ENCODE results near the gene AIF1L.

Gene AIF1L

GRCh38 chr9:131103535-131103934 is 7.2 kb downstream of the AIF1L start:
- no peak overlapping the region for H2AK5ac ChIP-seq (ENCODE audit: low read length)
- no peak overlapping the region for H3K56ac ChIP-seq (ENCODE audit: low read length)
- no CpG with 5 or more reads among the region's 3 CpGs for WGBS (ENCODE audit: extremely low coverage, insufficient coverage, low lambda C conversion rate)
- H3K36me3 ChIP-seq (ENCODE audit: control insufficient read depth, insufficient read depth, low read length) = peaks cover 4% of the 10 kb centered on the region
- H2BK15ac ChIP-seq (replicated peaks; ENCODE audit: low read depth) = no peak overlapping the region
- H3K9ac ChIP-seq (ENCODE audit: low read length) = no peak overlapping the region
- H3K18ac ChIP-seq (ENCODE audit: low read length) = no peak overlapping the region
- H3K23ac ChIP-seq (ENCODE audit: low read length) = no peak overlapping the region
- H2BK120ac ChIP-seq (ENCODE audit: low read depth, low read length) = no peak overlapping the region
- peaks cover 3% of the 10 kb centered on the region for H3K4me1 ChIP-seq (ENCODE audit: control insufficient read depth, low read depth, low read length)
- peaks cover 3% of the 10 kb centered on the region for H3K79me1 ChIP-seq (ENCODE audit: low read length)
- H2BK5ac ChIP-seq (ENCODE audit: low read length) = no peak overlapping the region
- DNase-seq = no peak
- no peak overlapping the region for H3K27ac ChIP-seq (ENCODE audit: low read depth, low read length)
- H4K8ac ChIP-seq (ENCODE audit: low read depth, low read length) = no peak overlapping the region
- H3K4ac ChIP-seq (ENCODE audit: low read depth, low read length) = no peak overlapping the region
- H4K5ac ChIP-seq (ENCODE audit: low read length) = no peak overlapping the region
- no peak overlapping the region for H3K4me2 ChIP-seq (ENCODE audit: low read length)
- no peaks in the 10 kb centered on the region for H3K27me3 ChIP-seq (ENCODE audit: insufficient read depth, low read length, poor library complexity)
- no peaks in the 10 kb centered on the region for H3K79me2 ChIP-seq (ENCODE audit: control insufficient read depth, insufficient read depth, low read length)
- H3K4me3 ChIP-seq (ENCODE audit: low read length) = no peak overlapping the region

DNA sequence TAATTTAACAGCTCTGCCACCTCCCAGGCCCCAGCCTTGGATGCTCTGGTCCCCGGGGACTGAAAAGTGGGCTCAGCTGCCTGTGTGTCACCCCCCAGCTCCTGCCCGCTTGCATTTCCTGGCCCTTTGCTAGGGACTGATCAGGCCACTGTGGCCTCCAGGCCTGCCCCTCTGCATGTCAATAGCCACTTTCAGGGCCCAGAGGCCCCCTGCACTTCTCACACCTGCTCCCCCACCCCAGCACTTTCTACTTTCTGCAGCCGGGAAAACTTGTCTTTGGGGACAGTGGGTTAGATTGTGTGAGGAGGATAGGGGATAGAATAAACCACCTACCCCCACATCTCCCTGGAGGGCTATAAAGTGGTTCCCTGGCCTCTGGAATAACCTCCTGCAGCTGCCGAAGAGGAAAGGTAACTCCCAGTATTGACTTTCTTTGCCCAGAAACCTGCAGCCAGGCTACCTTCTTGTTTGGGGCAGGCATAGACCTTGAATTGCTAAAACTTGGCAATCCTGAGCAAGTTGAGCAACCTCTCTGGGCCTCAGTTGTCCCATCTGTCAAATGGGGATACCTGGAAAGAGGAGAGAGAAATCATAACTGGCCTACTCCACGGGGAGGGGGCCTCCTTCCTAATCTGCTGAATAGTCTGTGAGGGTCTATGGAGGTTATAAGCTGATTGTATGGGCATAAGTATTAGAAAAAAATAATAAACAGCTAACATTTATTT is 7.8 kb downstream of the AIF1L start:
- Histone ChIP-seq H3K4ac (ENCODE audit: low read depth, low read length) (no peak overlapping the region), H3K27ac (ENCODE audit: low read depth, low read length) (no peak overlapping the region), H3K4me2 (ENCODE audit: low read length) (no peak overlapping the region), H2BK120ac (ENCODE audit: low read depth, low read length) (no peak overlapping the region), H3K9ac (ENCODE audit: low read length) (no peak overlapping the region), H2BK5ac (ENCODE audit: low read length) (no peak overlapping the region), H3K4me3 (ENCODE audit: low read length) (no peak overlapping the region), H4K8ac (ENCODE audit: low read depth, low read length) (no peak overlapping the region), H4K5ac (ENCODE audit: low read length) (no peak overlapping the region), H3K27me3 (ENCODE audit: insufficient read depth, low read length, poor library complexity) (no peaks in the 10 kb centered on the region), H2AK5ac (ENCODE audit: low read length) (no peak overlapping the region), H2BK15ac (replicated peaks; ENCODE audit: low read depth) (no peak overlapping the region), H3K18ac (ENCODE audit: low read length) (no peak overlapping the region), H3K79me1 (ENCODE audit: low read length) (peaks cover 3% of the 10 kb centered on the region), H3K36me3 (ENCODE audit: control insufficient read depth, insufficient read depth, low read length) (peaks cover 4% of the 10 kb centered on the region), H3K23ac (ENCODE audit: low read length) (no peak overlapping the region), H3K4me1 (ENCODE audit: control insufficient read depth, low read depth, low read length) (peaks cover 2% of the 10 kb centered on the region), H3K79me2 (ENCODE audit: control insufficient read depth, insufficient read depth, low read length) (no peaks in the 10 kb centered on the region), H3K56ac (ENCODE audit: low read length) (no peak overlapping the region)
- no peak for DNase-seq
- no CpG with 5 or more reads among the region's 5 CpGs for whole genome bisulfite sequencing (ENCODE audit: extremely low coverage, insufficient coverage, low lambda C conversion rate)

DNA sequence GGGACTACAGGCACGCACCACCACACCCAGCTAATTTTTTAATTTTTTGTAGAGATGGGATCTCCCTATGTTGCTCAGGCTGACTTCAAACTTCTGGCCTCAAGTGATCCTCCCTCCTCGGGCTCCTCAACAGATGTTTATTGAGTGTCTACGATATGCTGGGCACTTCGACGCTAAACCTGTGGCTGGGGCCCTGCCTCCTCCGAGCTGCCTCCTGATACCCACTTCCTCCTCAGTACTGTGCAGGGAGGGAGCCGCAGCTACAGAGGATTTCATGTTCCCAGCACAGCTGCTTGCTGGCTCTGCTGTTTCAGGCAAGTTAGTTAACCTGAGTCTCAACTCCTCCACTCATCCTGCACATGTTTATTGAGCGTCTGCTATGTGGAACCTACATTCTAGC is 9.6 kb downstream of the AIF1L start:
- Histone ChIP-seq H3K27me3 (ENCODE audit: insufficient read depth, low read length, poor library complexity) (no peaks in the 10 kb centered on the region), H3K79me1 (ENCODE audit: low read length) (no peaks in the 10 kb centered on the region), H2BK5ac (ENCODE audit: low read length) (no peak overlapping the region), H3K4me1 (ENCODE audit: control insufficient read depth, low read depth, low read length) (no peaks in the 10 kb centered on the region), H2BK15ac (replicated peaks; ENCODE audit: low read depth) (no peak overlapping the region), H3K23ac (ENCODE audit: low read length) (no peak overlapping the region), H3K4me3 (ENCODE audit: low read length) (no peak overlapping the region), H3K4ac (ENCODE audit: low read depth, low read length) (no peak overlapping the region), H4K8ac (ENCODE audit: low read depth, low read length) (no peak overlapping the region), H3K56ac (ENCODE audit: low read length) (no peak overlapping the region), H3K18ac (ENCODE audit: low read length) (no peak overlapping the region), H2AK5ac (ENCODE audit: low read length) (no peak overlapping the region), H3K27ac (ENCODE audit: low read depth, low read length) (no peak overlapping the region), H3K4me2 (ENCODE audit: low read length) (no peak overlapping the region), H4K5ac (ENCODE audit: low read length) (no peak overlapping the region), H3K9ac (ENCODE audit: low read length) (no peak overlapping the region), H3K79me2 (ENCODE audit: control insufficient read depth, insufficient read depth, low read length) (no peaks in the 10 kb centered on the region), H3K36me3 (ENCODE audit: control insufficient read depth, insufficient read depth, low read length) (peaks cover 4% of the 10 kb centered on the region), H2BK120ac (ENCODE audit: low read depth, low read length) (no peak overlapping the region)
- no CpG with 5 or more reads among the region's 8 CpGs for WGBS (ENCODE audit: extremely low coverage, insufficient coverage, low lambda C conversion rate)
- DNase-seq = no peak

GRCh38 chr9:131107760-131108159 is 11.4 kb downstream of the AIF1L start:
- H4K5ac ChIP-seq (ENCODE audit: low read length) = no peak overlapping the region
- H3K36me3 ChIP-seq (ENCODE audit: control insufficient read depth, insufficient read depth, low read length) = peaks cover 7% of the 10 kb centered on the region
- H3K23ac ChIP-seq (ENCODE audit: low read length) = no peak overlapping the region
- H3K18ac ChIP-seq (ENCODE audit: low read length) = no peak overlapping the region
- no peak overlapping the region for H3K56ac ChIP-seq (ENCODE audit: low read length)
- no peak for DNase-seq
- no peak overlapping the region for H4K8ac ChIP-seq (ENCODE audit: low read depth, low read length)
- no peaks in the 10 kb centered on the region for H3K4me1 ChIP-seq (ENCODE audit: control insufficient read depth, low read depth, low read length)
- H3K4me2 ChIP-seq (ENCODE audit: low read length) = no peak overlapping the region
- H3K27me3 ChIP-seq (ENCODE audit: insufficient read depth, low read length, poor library complexity) = no peaks in the 10 kb centered on the region
- H2BK15ac ChIP-seq (replicated peaks; ENCODE audit: low read depth) = no peak overlapping the region
- H3K79me1 ChIP-seq (ENCODE audit: low read length) = no peaks in the 10 kb centered on the region
- H2AK5ac ChIP-seq (ENCODE audit: low read length) = no peak overlapping the region
- H2BK5ac ChIP-seq (ENCODE audit: low read length) = no peak overlapping the region
- no CpG with 5 or more reads among the region's 8 CpGs for WGBS (ENCODE audit: extremely low coverage, insufficient coverage, low lambda C conversion rate)
- H3K4ac ChIP-seq (ENCODE audit: low read depth, low read length) = no peak overlapping the region
- H3K9ac ChIP-seq (ENCODE audit: low read length) = no peak overlapping the region
- no peaks in the 10 kb centered on the region for H3K79me2 ChIP-seq (ENCODE audit: control insufficient read depth, insufficient read depth, low read length)
- H2BK120ac ChIP-seq (ENCODE audit: low read depth, low read length) = no peak overlapping the region
- no peak overlapping the region for H3K4me3 ChIP-seq (ENCODE audit: low read length)
- no peak overlapping the region for H3K27ac ChIP-seq (ENCODE audit: low read depth, low read length)

GRCh38 chr9:131111186-131111853 is 15.0 kb downstream of the AIF1L start:
- Histone ChIP-seq H3K23ac (ENCODE audit: low read length) (no peak overlapping the region), H2BK5ac (ENCODE audit: low read length) (no peak overlapping the region), H3K79me2 (ENCODE audit: control insufficient read depth, insufficient read depth, low read length) (no peaks in the 10 kb centered on the region), H3K4ac (ENCODE audit: low read depth, low read length) (no peak overlapping the region), H3K18ac (ENCODE audit: low read length) (no peak overlapping the region), H3K4me1 (ENCODE audit: control insufficient read depth, low read depth, low read length) (no peaks in the 10 kb centered on the region), H4K8ac (ENCODE audit: low read depth, low read length) (no peak overlapping the region), H3K4me3 (ENCODE audit: low read length) (no peak overlapping the region), H3K36me3 (ENCODE audit: control insufficient read depth, insufficient read depth, low read length) (peaks cover 5% of the 10 kb centered on the region), H4K5ac (ENCODE audit: low read length) (no peak overlapping the region), H2AK5ac (ENCODE audit: low read length) (no peak overlapping the region), H2BK120ac (ENCODE audit: low read depth, low read length) (no peak overlapping the region), H3K56ac (ENCODE audit: low read length) (no peak overlapping the region), H2BK15ac (replicated peaks; ENCODE audit: low read depth) (no peak overlapping the region), H3K9ac (ENCODE audit: low read length) (no peak overlapping the region), H3K27me3 (ENCODE audit: insufficient read depth, low read length, poor library complexity) (no peaks in the 10 kb centered on the region), H3K27ac (ENCODE audit: low read depth, low read length) (no peak overlapping the region), H3K4me2 (ENCODE audit: low read length) (no peak overlapping the region), H3K79me1 (ENCODE audit: low read length) (no peaks in the 10 kb centered on the region)
- no CpG with 5 or more reads among the region's 10 CpGs for WGBS (ENCODE audit: extremely low coverage, insufficient coverage, low lambda C conversion rate)
- peak; percentile 54 for DNase-seq

Data from mesendoderm (in vitro differentiated cells).